ENCODE results near the gene SLFN14. TPM values are rescaled to one million over a fixed set of nuclear protein-coding genes. Genes with fewer than 3 reads are reported as not detected.

The SLFN14 gene
- polyA plus RNA-seq, 3 donors, result 0.11 to 0.12 TPM; not detected in 1

DNA sequence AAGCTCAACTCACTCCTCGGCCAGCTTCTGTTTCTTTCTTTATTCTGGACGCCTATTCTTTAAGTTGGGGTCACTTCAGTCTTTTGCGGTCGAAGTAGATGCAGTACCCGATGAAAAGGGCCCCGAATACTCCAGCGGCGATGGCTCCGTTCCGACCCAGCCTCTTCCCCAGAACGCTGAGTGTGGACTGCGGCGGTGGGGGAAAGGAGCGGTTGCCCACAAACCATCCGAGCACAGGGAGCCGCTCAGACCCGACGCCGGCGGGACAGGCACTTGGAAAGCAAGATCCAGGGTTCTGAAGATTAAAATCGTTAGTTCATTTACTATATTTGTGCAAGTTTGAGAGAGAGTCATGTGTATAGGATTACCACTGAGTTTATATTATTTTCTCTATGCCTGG lies 45.6 kb downstream of the SLFN14 start:
- intact Hi-C loops (cut with micrococcal nuclease), result no loop called here
- H3K4me1 Mint-ChIP-seq, result peaks cover 4% of the 10 kb centered on the region

GRCh38 chr17:35514564-35514963 lies 46.1 kb downstream of the SLFN14 start:
- peak overlapping the region in 1 of 2 donors; percentile 9 for H3K4me3 Mint-ChIP-seq
- no peak overlapping the region for H3K27ac ChIP-seq (ENCODE audit: low read depth in 1 of 2, low read length in 2 of 2)
- no peaks in the 10 kb centered on the region for H3K9me3 ChIP-seq (replicated peaks in 1 of 2; ENCODE audit: control insufficient read depth in 1 of 2, insufficient read depth in 1 of 2, low read length in 2 of 2)
- H3K36me3 Mint-ChIP-seq, result no peaks in the 10 kb centered on the region
- H3K36me3 ChIP-seq (replicated peaks in 1 of 2; ENCODE audit: control insufficient read depth in 1 of 2, insufficient read depth in 2 of 2, low read length in 2 of 2), result no peaks in the 10 kb centered on the region
- no peak overlapping the region for H3K27ac Mint-ChIP-seq
- peaks cover 2 to 9% (median 6%) of the 10 kb centered on the region in 7 donors for H3K9me3 Mint-ChIP-seq
- intact Hi-C loops (cut with micrococcal nuclease), result no loop called here
- DNase-seq, result no peak
- H3K4me1 ChIP-seq (ENCODE audit: control insufficient read depth in 1 of 2, insufficient read depth in 2 of 2, low read length in 2 of 2), result no peaks in the 10 kb centered on the region
- WGBS (ENCODE audit: insufficient coverage), result 92% methylated on average over 2 of the region's 2 CpGs
- H3K79me2 ChIP-seq (ENCODE audit: insufficient read depth, low read length), result no peaks in the 10 kb centered on the region
- TF ChIP-seq CTCF (IDR thresholded peaks at IDR 0.05), result no peak
- H2AFZ ChIP-seq (ENCODE audit: insufficient read depth, low read depth, low read length, poor library complexity, severe bottlenecking), result no peak overlapping the region
- H4K20me1 ChIP-seq (ENCODE audit: insufficient read depth, low read length), result no peaks in the 10 kb centered on the region
- H3K4me3 ChIP-seq (replicated peaks in 1 of 3; ENCODE audit: low read depth in 2 of 3, low read length in 3 of 3), result no peak overlapping the region
- H3K4me2 ChIP-seq (replicated peaks; ENCODE audit: extremely low read depth, low read length, poor library complexity, severe bottlenecking), result no peak overlapping the region
- H3K4me1 Mint-ChIP-seq, result peaks cover 4% of the 10 kb centered on the region
- peaks cover 19 to 33% (median 28%) of the 10 kb centered on the region in 3 donors for H3K27me3 Mint-ChIP-seq (ENCODE audit: low read depth in 3 of 3)
- H3K27me3 ChIP-seq (ENCODE audit: control insufficient read depth in 2 of 2, insufficient read depth in 2 of 2, low read length in 2 of 2), result peaks cover 0 to 26% of the 10 kb centered on the region in 2 donors
- no peak overlapping the region for H3K9ac ChIP-seq (ENCODE audit: insufficient read depth, low read length, poor library complexity, severe bottlenecking)

More for the DNA sequence above, 45.6 kb downstream of the SLFN14 start:
- no peak overlapping the region for H3K9ac ChIP-seq (ENCODE audit: insufficient read depth, low read length, poor library complexity, severe bottlenecking)
- peaks cover 0 to 26% of the 10 kb centered on the region in 2 donors for H3K27me3 ChIP-seq (ENCODE audit: control insufficient read depth in 2 of 2, insufficient read depth in 2 of 2, low read length in 2 of 2)
- H4K20me1 ChIP-seq (ENCODE audit: insufficient read depth, low read length), result no peaks in the 10 kb centered on the region
- H3K27me3 Mint-ChIP-seq (ENCODE audit: low read depth in 3 of 3), result peaks cover 19 to 32% (median 25%) of the 10 kb centered on the region in 3 donors
- H3K4me2 ChIP-seq (replicated peaks; ENCODE audit: extremely low read depth, low read length, poor library complexity, severe bottlenecking), result no peak overlapping the region
- DNase-seq, result no peak
- no peaks in the 10 kb centered on the region for H3K4me1 ChIP-seq (ENCODE audit: control insufficient read depth in 1 of 2, insufficient read depth in 2 of 2, low read length in 2 of 2)
- no peaks in the 10 kb centered on the region for H3K36me3 ChIP-seq (replicated peaks in 1 of 2; ENCODE audit: control insufficient read depth in 1 of 2, insufficient read depth in 2 of 2, low read length in 2 of 2)
- no peak overlapping the region for H3K27ac Mint-ChIP-seq
- H2AFZ ChIP-seq (ENCODE audit: insufficient read depth, low read depth, low read length, poor library complexity, severe bottlenecking), result no peak overlapping the region
- WGBS (ENCODE audit: insufficient coverage), result 78% methylated on average over 21 of the region's 21 CpGs
- H3K36me3 Mint-ChIP-seq, result no peaks in the 10 kb centered on the region
- no peaks in the 10 kb centered on the region for H3K9me3 ChIP-seq (replicated peaks in 1 of 2; ENCODE audit: control insufficient read depth in 1 of 2, insufficient read depth in 1 of 2, low read length in 2 of 2)
- peak overlapping the region in 1 of 2 donors; percentile 61 for H3K4me3 Mint-ChIP-seq
- no peak overlapping the region for H3K4me3 ChIP-seq (replicated peaks in 1 of 3; ENCODE audit: low read depth in 2 of 3, low read length in 3 of 3)
- no peak for TF ChIP-seq CTCF (IDR thresholded peaks at IDR 0.05)
- peaks cover 0 to 6% (median 5%) of the 10 kb centered on the region in 7 donors for H3K9me3 Mint-ChIP-seq
- no peak overlapping the region for H3K27ac ChIP-seq (ENCODE audit: low read depth in 1 of 2, low read length in 2 of 2)
- H3K79me2 ChIP-seq (ENCODE audit: insufficient read depth, low read length), result no peaks in the 10 kb centered on the region

Small RNAs within 50 kb of the gene (small RNA-seq; reads per million reads assigned to genes)
- gene AC004134.1 (ENCODE audit: insufficient read length, low read depth) (not detected), gene AC015911.1 (ENCODE audit: insufficient read length, low read depth) (not detected), gene SNORD7 (ENCODE audit: insufficient read length, low read depth) (25.5 reads per million, percentile 89 among the genes with 10 or more reads in this experiment)

Other genes with a start within 250 kb of the SLFN14 start
- 10 to 100 TPM; 34.3 to 46.8 (median 45.6) TPM for gene SLFN11, start 187.2 kb downstream of the SLFN14 start, polyA plus RNA-seq
- gene SLFN12, start 128.3 kb downstream of the SLFN14 start, polyA plus RNA-seq, result 10 to 100 TPM in 2 of 3 donors, 1 to 10 TPM in 1; 8.4 to 19.6 (median 14.5) TPM
- gene SLFN13, start 112.1 kb downstream of the SLFN14 start, polyA plus RNA-seq, result 1 to 10 TPM; 1.8 to 3.0 (median 2.7) TPM
- under 1 TPM; 0.14 to 0.25 (median 0.24) TPM for gene SLFN12L, start 23.1 kb downstream of the SLFN14 start, polyA plus RNA-seq
- under 1 TPM; 0.08 to 0.72 (median 0.31) TPM for gene PEX12, start 17.8 kb upstream of the SLFN14 start, polyA plus RNA-seq
- 10 to 100 TPM; 28.7 to 44.2 (median 29.4) TPM for gene AP2B1, start 26.5 kb upstream of the SLFN14 start, polyA plus RNA-seq
- gene RASL10B, start 170.8 kb upstream of the SLFN14 start, polyA plus RNA-seq, result not detected
- gene GAS2L2, start 192.4 kb upstream of the SLFN14 start, polyA plus RNA-seq, result not detected
- under 1 TPM in 1 of 3 donors, not detected in 2; 0.23 TPM for gene C17orf50, start 200.1 kb upstream of the SLFN14 start, polyA plus RNA-seq
- not detected for gene MMP28, start 234.8 kb upstream of the SLFN14 start, polyA plus RNA-seq
- 10 to 100 TPM in 2 of 3 donors, 1 to 10 TPM in 1; 6.0 to 50.6 (median 16.3) TPM for gene TAF15, start 248.7 kb upstream of the SLFN14 start, polyA plus RNA-seq